SU-DHL-6 (cell line): ENCODE results near the gene PTPRG.

Source experiments
- H2AFZ ChIP-seq: fragments of 200-600 bp; sonication (generic); 2 replicates; pipeline ENCODE4 v1.6.1; 2014; ENCODE audit warnings: low read depth, mild to moderate bottlenecking, moderate library complexity, mixed read lengths, antibody characterized with exemption, low read length; ENCODE audit not compliant: severe bottlenecking
- H3F3A ChIP-seq: fragments of 200-600 bp; shearing (Covaris generic); 2 replicates; pipeline ENCODE4 v1.6.0; 2016; ENCODE audit warnings: antibody characterized with exemption, mild to moderate bottlenecking; ENCODE audit not compliant: insufficient read depth
- H3K27ac ChIP-seq: fragments of 200-600 bp; sonication (generic); 2 replicates; pipeline ENCODE4 v1.5.1; 2016; ENCODE audit warnings: low read depth, mild to moderate bottlenecking, low read length, moderate library complexity, mixed read lengths
- H3K27me3 ChIP-seq: fragments of 200-600 bp; sonication (generic), shearing (Covaris generic); 2 replicates; pipeline ENCODE4 v1.6.0; 2014; ENCODE audit warnings: mild to moderate bottlenecking, low read length
- H3K36me3 ChIP-seq: fragments of 200-600 bp; sonication (generic); 2 replicates; pipeline ENCODE4 v1.6.1; 2014; ENCODE audit warnings: mild to moderate bottlenecking, low read length, mixed read lengths
- H3K4me2 ChIP-seq: fragments of 300-600, 200-600 bp; shearing (Covaris generic), sonication (generic); 2 replicates; pipeline ENCODE4 v1.6.0; 2014; ENCODE audit warnings: low read length, low read depth, mild to moderate bottlenecking; ENCODE audit not compliant: poor library complexity, severe bottlenecking
- H3K4me3 ChIP-seq: fragments of 200-600 bp; sonication (generic); 2 replicates; pipeline ENCODE4 v1.5.1; 2014; ENCODE audit warnings: antibody characterized with exemption, low read length, mild to moderate bottlenecking, mixed read lengths; ENCODE audit not compliant: insufficient read depth, poor library complexity, severe bottlenecking
- H3K79me2 ChIP-seq: fragments of 200-600 bp; sonication (generic); 2 replicates; pipeline ENCODE4 v1.6.1; 2014; ENCODE audit warnings: mild to moderate bottlenecking, low read length, moderate library complexity; ENCODE audit not compliant: insufficient read depth
- H3K9ac ChIP-seq: fragments of 200-600 bp; sonication (generic); 2 replicates; pipeline ENCODE4 v1.7.0; 2014; ENCODE audit warnings: mild to moderate bottlenecking, low read length
- H3K9me2 ChIP-seq: fragments of 200-600 bp; sonication (generic); replicated peaks from 2 replicates; pipeline ENCODE4 v1.6.1; 2014; ENCODE audit warnings: low read length; ENCODE audit not compliant: insufficient read depth
- H3K9me3 ChIP-seq: fragments of 200-600 bp; sonication (generic); 2 replicates; pipeline ENCODE4 v1.6.1; 2014; ENCODE audit warnings: low read length, mixed read lengths; ENCODE audit not compliant: insufficient read depth
- H4K20me1 ChIP-seq: fragments of 200-600 bp; sonication (generic); 2 replicates; pipeline ENCODE4 v1.6.1; 2014; ENCODE audit warnings: low read depth, mild to moderate bottlenecking, antibody characterized with exemption, low read length, moderate library complexity, mixed read lengths
- CTCF ChIP-seq: fragments of 200-600 bp; sonication (generic); IDR thresholded peaks from one replicate; pipeline ENCODE4 v1.5.1; 2017; ENCODE audit warnings: antibody characterized with exemption, mild to moderate bottlenecking, low read length, moderate library complexity; ENCODE audit not compliant: insufficient read depth, poor library complexity, severe bottlenecking
- EZH2phosphoT487 ChIP-seq: fragments of 200-600 bp; sonication (generic), shearing (Covaris generic); conservative IDR thresholded peaks from 2 replicates; pipeline ENCODE4 v1.6.1; 2018; ENCODE audit warnings: mild to moderate bottlenecking, antibody characterized with exemption, low read length, moderate library complexity, mixed read lengths

PTPRG gene

DNA sequence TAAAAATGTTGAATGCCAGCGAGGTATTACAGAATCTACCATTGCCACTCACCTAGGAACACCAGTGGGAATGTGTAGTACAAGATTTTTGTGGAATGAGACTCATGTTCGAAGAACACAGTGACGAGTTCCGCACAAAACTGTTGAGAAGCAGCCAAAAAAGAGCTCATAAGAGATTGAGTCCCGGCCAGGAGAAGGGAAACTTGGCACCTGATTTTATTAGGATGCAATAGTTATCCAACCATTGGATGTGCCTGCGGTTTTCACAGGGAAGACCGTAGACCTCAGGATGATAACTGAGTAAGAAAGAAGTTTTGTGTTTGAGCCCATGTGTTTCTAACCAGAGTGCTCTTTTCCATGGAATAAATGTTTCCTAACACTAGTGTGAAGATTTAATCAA is 88.9 kb downstream of the PTPRG start:
- Histone ChIP-seq H3K79me2 (no peaks in the 10 kb centered on the region), H3K4me3 (no peak overlapping the region), H4K20me1 (no peaks in the 10 kb centered on the region), H3K27ac (no peak overlapping the region), H3K9ac (no peak overlapping the region), H3K4me2 (no peak overlapping the region), H3K9me3 (peaks cover 2% of the 10 kb centered on the region; the same call in 1 of the 2 replicates), H2AFZ (no peak overlapping the region), H3K36me3 (no peaks in the 10 kb centered on the region), H3K9me2 (no peaks in the 10 kb centered on the region; the same call in 1 of the 2 replicates), H3F3A (no peaks in the 10 kb centered on the region), H3K27me3 (no peaks in the 10 kb centered on the region)
- TF ChIP-seq EZH2phosphoT487 (no peak), CTCF (no peak)

DNA sequence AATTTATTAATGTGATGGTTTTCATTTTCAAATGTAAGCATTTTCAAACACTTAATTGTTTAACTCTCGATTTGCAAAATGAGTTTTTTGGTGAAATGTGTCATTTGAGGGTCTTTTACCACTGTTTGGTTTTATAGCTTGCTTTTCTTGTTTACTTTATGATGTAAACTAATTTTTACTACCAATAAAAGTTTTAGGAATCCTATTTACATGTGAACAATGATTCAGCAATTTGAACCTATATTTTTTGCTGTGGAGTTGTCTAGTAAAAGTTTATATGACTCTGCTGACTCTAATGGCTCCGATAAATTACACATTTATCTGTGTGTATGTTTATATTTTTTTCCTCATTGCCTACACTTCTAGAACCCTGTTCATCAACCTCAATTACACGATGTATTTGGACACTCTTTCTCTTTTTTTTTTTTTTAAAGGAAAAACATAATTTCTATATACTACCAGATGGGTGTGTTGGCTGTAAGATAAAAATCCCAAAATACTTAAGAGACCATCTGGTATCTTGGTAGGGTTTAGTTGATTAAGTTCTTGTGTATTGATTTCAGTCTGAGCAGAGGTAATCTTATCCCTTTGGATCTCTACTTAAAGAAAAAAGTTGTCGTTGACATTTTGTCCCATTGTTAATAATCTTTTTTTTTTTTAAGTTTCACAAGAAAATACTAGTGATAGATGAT is 89.5 kb downstream of the PTPRG start:
- no peak overlapping the region for H3K4me2 ChIP-seq
- no peaks in the 10 kb centered on the region; the same call in 1 of the 2 replicates for H3K9me2 ChIP-seq
- no peaks in the 10 kb centered on the region for H4K20me1 ChIP-seq

GRCh38 chr3:61657689-61658088 is 96.3 kb downstream of the PTPRG start:
- H2AFZ ChIP-seq: no peak overlapping the region
- no peak overlapping the region for H3K9ac ChIP-seq
- no peak overlapping the region for H3K4me2 ChIP-seq
- TF ChIP-seq CTCF: no peak
- no peak for TF ChIP-seq EZH2phosphoT487
- no peaks in the 10 kb centered on the region for H3K79me2 ChIP-seq
- H3K9me2 ChIP-seq: no peaks in the 10 kb centered on the region
- no peaks in the 10 kb centered on the region for H3K36me3 ChIP-seq
- H3F3A ChIP-seq: no peaks in the 10 kb centered on the region
- H4K20me1 ChIP-seq: no peaks in the 10 kb centered on the region
- H3K4me3 ChIP-seq: no peak overlapping the region
- no peaks in the 10 kb centered on the region for H3K27me3 ChIP-seq
- no peaks in the 10 kb centered on the region for H3K9me3 ChIP-seq
- no peak overlapping the region for H3K27ac ChIP-seq

More for the DNA sequence above, 89.5 kb downstream of the PTPRG start:
- Histone ChIP-seq H3K79me2 (no peaks in the 10 kb centered on the region), H3K4me3 (no peak overlapping the region), H3K9me3 (no peaks in the 10 kb centered on the region), H3K27me3 (no peaks in the 10 kb centered on the region), H3K36me3 (no peaks in the 10 kb centered on the region), H2AFZ (no peak overlapping the region), H3K9ac (no peak overlapping the region), H3F3A (no peaks in the 10 kb centered on the region), H3K27ac (no peak overlapping the region)
- TF ChIP-seq CTCF (no peak), EZH2phosphoT487 (no peak)
